Osteocyte (in vitro differentiated cells): ENCODE measurements around the gene HNRNPM. TPM values are rescaled to one million over a fixed set of nuclear protein-coding genes. Genes with fewer than 3 reads are reported as not detected.

Source experiments
- DNase-seq: peaks from one replicate; pipeline ENCODE4 v3.0.0; 2021; ENCODE audit warnings: mixed read lengths; ENCODE audit not compliant: unreplicated experiment; ENCODE audit errors: extremely low spot score
- H3K27ac Mint-ChIP-seq: one replicate; pipeline ENCODE4 v1.8.0; 2021; ENCODE audit warnings: mild to moderate bottlenecking, mixed read lengths; ENCODE audit not compliant: unreplicated experiment
- H3K27me3 Mint-ChIP-seq: one replicate; pipeline ENCODE4 v1.8.0; 2021; ENCODE audit warnings: mixed read lengths; ENCODE audit not compliant: unreplicated experiment
- H3K36me3 Mint-ChIP-seq: one replicate; pipeline ENCODE4 v1.8.0; 2021; ENCODE audit warnings: mixed read lengths; ENCODE audit not compliant: unreplicated experiment
- H3K4me1 Mint-ChIP-seq: one replicate; pipeline ENCODE4 v1.8.0; 2021; ENCODE audit warnings: mixed read lengths; ENCODE audit not compliant: unreplicated experiment
- H3K4me3 Mint-ChIP-seq: one replicate; pipeline ENCODE4 v1.8.0; 2021; ENCODE audit warnings: mild to moderate bottlenecking, moderate library complexity, mixed read lengths; ENCODE audit not compliant: unreplicated experiment
- H3K9me3 Mint-ChIP-seq: one replicate; pipeline ENCODE4 v1.8.0; 2021; ENCODE audit warnings: mixed read lengths; ENCODE audit not compliant: unreplicated experiment
- total RNA-seq: library from RNA; stranded (reverse); gene quantifications from 2 replicates; pipeline ENCODE4 v1.2.1, GENCODE V29; 2021
- TF ChIP-seq, protein P1 (sequence below): fragments of 200-600 bp; sonication (generic); IDR thresholded peaks from 2 replicates; pipeline ENCODE4 v1.5.0; 2021; ENCODE audit warnings: antibody characterized with exemption, mild to moderate bottlenecking, moderate library complexity

Gene HNRNPM
- total RNA-seq, 1 donor from 2014 or later: 156 TPM

DNA sequence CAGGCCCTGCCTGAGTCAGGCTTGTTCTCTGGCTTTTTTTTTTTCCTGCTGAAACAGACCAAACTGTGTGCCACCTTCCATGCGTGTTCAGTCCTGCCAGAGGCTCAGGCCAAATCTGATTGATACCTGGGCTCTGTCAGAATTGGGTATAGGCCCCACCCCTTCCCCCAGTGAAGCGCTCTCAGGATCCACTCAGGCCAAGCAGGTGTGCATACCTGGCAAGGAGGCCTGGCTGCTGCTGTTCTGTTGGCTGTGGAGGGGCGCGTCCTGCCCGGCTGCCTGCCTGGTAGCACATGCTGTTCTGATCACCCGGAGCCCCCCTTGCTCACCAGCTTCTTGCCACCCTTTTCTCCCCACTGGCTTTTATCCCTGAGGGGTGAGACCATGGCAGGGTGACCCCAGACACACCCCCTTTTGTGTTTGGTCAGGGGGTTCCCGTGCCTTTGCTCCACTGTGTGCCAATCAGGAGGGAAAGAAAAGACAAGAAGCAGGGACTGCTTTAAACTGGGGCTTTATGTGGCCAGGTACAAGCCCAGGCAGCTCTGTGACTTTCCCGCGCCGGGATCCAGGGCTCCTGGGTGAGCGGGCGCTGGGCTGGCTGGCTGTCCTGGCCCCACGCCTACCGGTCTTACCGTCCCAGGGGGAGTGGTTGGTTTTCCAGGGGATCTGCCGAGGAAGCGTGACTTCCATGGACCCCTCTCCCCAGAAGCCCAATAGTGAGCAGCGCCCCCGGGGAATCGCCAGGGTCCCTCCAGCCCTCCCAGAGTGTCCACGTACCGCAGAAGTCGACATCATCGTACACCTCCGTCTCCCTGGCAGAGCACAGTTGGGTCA is 45.0 kb downstream of the HNRNPM start:
- Mint-ChIP-seq H3K9me3 (no peaks in the 10 kb centered on the region), H3K27ac (no peak overlapping the region), H3K4me1 (no peaks in the 10 kb centered on the region), H3K27me3 (no peaks in the 10 kb centered on the region), H3K36me3 (peaks cover 25% of the 10 kb centered on the region), H3K4me3 (no peak overlapping the region)
- TF ChIP-seq, protein P1, sequence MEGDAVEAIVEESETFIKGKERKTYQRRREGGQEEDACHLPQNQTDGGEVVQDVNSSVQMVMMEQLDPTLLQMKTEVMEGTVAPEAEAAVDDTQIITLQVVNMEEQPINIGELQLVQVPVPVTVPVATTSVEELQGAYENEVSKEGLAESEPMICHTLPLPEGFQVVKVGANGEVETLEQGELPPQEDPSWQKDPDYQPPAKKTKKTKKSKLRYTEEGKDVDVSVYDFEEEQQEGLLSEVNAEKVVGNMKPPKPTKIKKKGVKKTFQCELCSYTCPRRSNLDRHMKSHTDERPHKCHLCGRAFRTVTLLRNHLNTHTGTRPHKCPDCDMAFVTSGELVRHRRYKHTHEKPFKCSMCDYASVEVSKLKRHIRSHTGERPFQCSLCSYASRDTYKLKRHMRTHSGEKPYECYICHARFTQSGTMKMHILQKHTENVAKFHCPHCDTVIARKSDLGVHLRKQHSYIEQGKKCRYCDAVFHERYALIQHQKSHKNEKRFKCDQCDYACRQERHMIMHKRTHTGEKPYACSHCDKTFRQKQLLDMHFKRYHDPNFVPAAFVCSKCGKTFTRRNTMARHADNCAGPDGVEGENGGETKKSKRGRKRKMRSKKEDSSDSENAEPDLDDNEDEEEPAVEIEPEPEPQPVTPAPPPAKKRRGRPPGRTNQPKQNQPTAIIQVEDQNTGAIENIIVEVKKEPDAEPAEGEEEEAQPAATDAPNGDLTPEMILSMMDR: no peak
- DNase-seq: no peak

DNA sequence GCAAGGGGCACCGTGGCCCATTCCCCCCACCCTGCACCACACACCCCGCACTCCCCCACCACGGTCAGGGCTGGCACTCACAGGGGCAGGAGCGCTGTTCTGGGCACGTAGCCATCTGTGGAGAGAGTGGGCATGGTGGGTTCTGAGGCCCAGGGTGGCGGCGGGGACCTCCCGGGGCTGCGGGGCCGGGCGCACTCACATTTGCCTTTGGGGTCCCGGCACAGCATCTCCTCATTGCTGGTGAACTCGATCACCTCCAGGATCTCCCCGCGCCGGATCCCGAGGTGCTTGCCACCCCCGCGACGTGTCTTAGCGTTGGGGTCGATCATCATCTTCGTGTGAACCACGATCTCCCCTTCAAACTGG is 45.6 kb downstream of the HNRNPM start:
- Mint-ChIP-seq H3K27ac (no peak overlapping the region), H3K4me3 (no peak overlapping the region), H3K9me3 (no peaks in the 10 kb centered on the region), H3K27me3 (no peaks in the 10 kb centered on the region), H3K4me1 (no peaks in the 10 kb centered on the region), H3K36me3 (peaks cover 25% of the 10 kb centered on the region)
- DNase-seq: no peak
- TF ChIP-seq, protein P1: no peak

DNA sequence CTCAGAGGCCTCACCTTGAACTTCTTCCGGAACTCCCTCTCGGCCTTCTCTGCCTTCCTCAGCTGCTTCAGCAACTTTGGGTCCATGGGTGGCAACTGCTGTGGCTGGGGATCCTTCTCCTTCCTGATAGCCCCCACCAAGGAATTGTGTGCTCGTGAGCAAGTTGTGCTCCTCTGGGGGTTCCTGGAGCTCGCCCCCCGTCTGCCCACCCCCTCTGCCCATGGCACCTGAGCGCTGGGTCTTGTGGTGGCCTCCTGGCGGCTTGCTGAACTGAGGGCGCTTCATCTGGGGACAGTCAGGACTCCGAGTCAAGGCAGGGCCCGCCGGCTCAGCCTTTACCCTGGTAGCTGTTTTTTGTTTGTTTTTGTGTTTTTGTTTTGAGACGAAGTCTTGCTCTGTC is 46.1 kb downstream of the HNRNPM start:
- TF ChIP-seq, protein P1: no peak
- no peaks in the 10 kb centered on the region for H3K27me3 Mint-ChIP-seq
- DNase-seq: no peak
- no peak overlapping the region for H3K27ac Mint-ChIP-seq
- no peaks in the 10 kb centered on the region for H3K4me1 Mint-ChIP-seq
- H3K4me3 Mint-ChIP-seq: no peak overlapping the region
- peaks cover 25% of the 10 kb centered on the region for H3K36me3 Mint-ChIP-seq
- H3K9me3 Mint-ChIP-seq: no peaks in the 10 kb centered on the region

DNA sequence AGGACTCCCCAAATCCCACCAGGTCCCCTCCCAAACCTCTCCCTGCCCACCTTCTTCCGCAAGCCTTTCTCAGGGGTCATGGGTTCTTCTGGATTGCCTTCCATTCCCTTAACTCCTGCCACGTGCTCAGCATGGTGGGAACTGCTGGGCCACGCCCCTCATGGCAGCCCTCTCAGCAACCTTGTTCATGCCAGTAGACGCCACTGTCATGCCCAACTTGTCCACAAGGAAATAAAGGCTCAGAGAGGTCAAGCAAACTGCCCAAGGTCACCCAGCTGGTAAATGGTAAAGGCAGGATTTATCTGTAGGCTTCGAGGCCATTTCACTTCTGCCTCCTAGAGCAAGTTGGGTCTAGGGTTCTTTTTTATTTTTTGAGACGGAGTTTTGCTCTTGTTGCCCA is 46.8 kb downstream of the HNRNPM start:
- H3K9me3 Mint-ChIP-seq: no peaks in the 10 kb centered on the region
- peaks cover 20% of the 10 kb centered on the region for H3K36me3 Mint-ChIP-seq
- TF ChIP-seq, protein P1: no peak
- H3K4me1 Mint-ChIP-seq: no peaks in the 10 kb centered on the region
- H3K27ac Mint-ChIP-seq: no peak overlapping the region
- H3K27me3 Mint-ChIP-seq: no peaks in the 10 kb centered on the region
- DNase-seq: no peak
- no peak overlapping the region for H3K4me3 Mint-ChIP-seq

DNA sequence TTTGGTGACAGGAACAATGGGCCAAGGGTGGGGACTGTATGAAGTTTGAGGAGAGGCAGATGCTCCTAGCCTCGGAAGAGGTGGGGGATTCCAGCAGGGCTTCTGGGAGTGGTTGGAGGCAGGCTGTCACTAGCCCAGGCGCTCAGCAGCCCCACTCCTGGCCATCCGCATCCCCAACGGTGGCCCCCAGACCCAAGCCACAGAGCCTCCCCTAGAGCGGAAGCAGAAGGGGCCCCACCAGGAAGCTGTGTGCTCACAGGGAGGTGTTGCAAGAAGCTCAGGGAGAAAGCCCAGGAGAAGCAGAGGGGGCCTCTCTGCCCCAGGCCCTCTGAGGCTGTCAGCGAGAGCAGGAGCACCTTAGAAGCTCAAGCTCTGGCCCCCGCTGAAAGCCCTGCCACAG is 49.4 kb downstream of the HNRNPM start:
- Mint-ChIP-seq H3K27me3 (no peaks in the 10 kb centered on the region), H3K36me3 (no peaks in the 10 kb centered on the region)
- DNase-seq: no peak

More for the DNA sequence above, 49.4 kb downstream of the HNRNPM start:
- H3K9me3 Mint-ChIP-seq: no peaks in the 10 kb centered on the region
- H3K27ac Mint-ChIP-seq: no peak overlapping the region
- H3K4me1 Mint-ChIP-seq: no peaks in the 10 kb centered on the region
- no peak overlapping the region for H3K4me3 Mint-ChIP-seq
- TF ChIP-seq, protein P1: no peak
